Neural crest cell (in vitro differentiated cells): Measurements from ENCODE around the gene DOC2A. TPM values are rescaled to one million over a fixed set of nuclear protein-coding genes. Genes with fewer than 3 reads are reported as not detected.

Source experiments
- DNase-seq: peaks from one replicate; pipeline ENCODE4 v3.0.0; 2021; ENCODE audit warnings: low read depth, mixed read lengths, low spot score
- H3K27ac Mint-ChIP-seq: one replicate; pipeline ENCODE4 v1.8.0; 2021; ENCODE audit warnings: mild to moderate bottlenecking, mixed read lengths; ENCODE audit not compliant: unreplicated experiment
- H3K27me3 Mint-ChIP-seq: 2 replicates; pipeline ENCODE4 v1.8.0; 2021; ENCODE audit warnings: low read depth, mild to moderate bottlenecking, mixed read lengths
- H3K36me3 Mint-ChIP-seq: 2 replicates; pipeline ENCODE4 v1.8.0; 2021; ENCODE audit warnings: low read depth, mild to moderate bottlenecking, mixed read lengths
- H3K4me1 Mint-ChIP-seq: 2 replicates; pipeline ENCODE4 v1.8.0; 2021; ENCODE audit warnings: mixed read lengths
- H3K4me3 Mint-ChIP-seq: one replicate; pipeline ENCODE4 v1.8.0; 2021; ENCODE audit warnings: mild to moderate bottlenecking, mixed read lengths
- H3K9me3 Mint-ChIP-seq: 2 replicates; pipeline ENCODE4 v1.8.0; 2021; ENCODE audit warnings: mixed read lengths
- total RNA-seq: library from RNA; stranded (reverse); gene quantifications from 2 replicates; pipeline ENCODE4 v1.2.1, GENCODE V29; 2021
- TF ChIP-seq, protein P1 (sequence below): fragments of 200-600 bp; sonication (generic); conservative IDR thresholded peaks from 2 replicates; pipeline ENCODE4 v1.5.0; 2021; ENCODE audit warnings: antibody characterized with exemption, mild to moderate bottlenecking

DOC2A gene
- total RNA-seq, 1 donor from 2014 or later, result 5.7 TPM

DNA sequence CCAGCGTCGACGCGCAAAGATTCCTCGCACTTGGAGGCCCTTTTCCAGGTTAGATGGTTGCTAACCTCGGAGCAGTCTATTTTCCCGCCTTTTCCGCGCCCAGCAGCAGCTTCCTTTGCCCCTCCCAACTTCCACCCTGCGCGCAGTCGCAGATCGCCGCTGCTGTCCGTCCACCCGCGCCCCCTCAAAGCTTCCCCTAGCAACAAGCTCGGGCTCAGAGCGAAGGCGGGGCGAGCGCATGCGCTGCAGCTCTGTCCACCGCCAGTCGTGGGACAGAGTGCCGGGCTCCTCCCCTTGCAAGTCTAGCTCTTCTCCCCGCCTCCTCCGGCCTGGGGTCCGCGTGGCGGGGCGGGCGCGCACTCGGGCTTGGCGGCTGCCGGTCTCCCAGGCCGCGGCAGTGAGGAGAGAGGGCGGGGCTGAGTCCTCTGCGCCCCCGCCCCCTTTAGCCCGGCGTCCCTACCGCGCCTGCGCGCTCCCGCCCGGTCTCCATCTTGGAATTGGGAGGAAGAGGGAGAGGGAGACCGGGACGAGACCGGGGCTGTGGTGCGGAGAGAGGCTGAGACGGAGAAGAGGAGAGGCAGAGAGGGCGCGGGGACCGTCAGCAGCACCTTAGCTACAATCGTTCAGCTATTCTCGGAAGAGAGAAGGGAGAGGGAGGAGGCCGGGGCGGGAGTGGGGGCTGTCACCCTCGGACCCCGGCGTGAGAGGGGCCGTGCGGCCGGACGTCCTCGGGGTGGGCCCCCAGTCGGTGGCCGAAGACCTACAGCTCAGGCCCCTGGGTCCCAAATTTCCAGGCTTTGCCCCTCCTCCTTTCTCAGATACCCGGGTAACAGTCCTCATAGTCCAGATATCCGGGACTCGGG is 37.2 kb downstream of the DOC2A start, which contains the start of gene TAOK2:
Gene TAOK2, plus strand, starts transcription at position 485 of the 863 bp plus-strand sequence. CDS start 3,905 bp downstream, outside the sequence.
- Mint-ChIP-seq H3K27ac (peak within 1 kb of the TSS; percentile 91), H3K4me1 (peaks cover 38% of the 10 kb centered on the region), H3K9me3 (peaks cover 6% of the 10 kb centered on the region), H3K36me3 (peaks cover 27% of the 10 kb centered on the region), H3K4me3 (peak within 1 kb of the TSS; percentile 98), H3K27me3 (no peaks in the 10 kb centered on the region)
- DNase-seq, result peak; percentile 99
- TF ChIP-seq, protein P1, sequence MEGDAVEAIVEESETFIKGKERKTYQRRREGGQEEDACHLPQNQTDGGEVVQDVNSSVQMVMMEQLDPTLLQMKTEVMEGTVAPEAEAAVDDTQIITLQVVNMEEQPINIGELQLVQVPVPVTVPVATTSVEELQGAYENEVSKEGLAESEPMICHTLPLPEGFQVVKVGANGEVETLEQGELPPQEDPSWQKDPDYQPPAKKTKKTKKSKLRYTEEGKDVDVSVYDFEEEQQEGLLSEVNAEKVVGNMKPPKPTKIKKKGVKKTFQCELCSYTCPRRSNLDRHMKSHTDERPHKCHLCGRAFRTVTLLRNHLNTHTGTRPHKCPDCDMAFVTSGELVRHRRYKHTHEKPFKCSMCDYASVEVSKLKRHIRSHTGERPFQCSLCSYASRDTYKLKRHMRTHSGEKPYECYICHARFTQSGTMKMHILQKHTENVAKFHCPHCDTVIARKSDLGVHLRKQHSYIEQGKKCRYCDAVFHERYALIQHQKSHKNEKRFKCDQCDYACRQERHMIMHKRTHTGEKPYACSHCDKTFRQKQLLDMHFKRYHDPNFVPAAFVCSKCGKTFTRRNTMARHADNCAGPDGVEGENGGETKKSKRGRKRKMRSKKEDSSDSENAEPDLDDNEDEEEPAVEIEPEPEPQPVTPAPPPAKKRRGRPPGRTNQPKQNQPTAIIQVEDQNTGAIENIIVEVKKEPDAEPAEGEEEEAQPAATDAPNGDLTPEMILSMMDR, result no peak

DNA sequence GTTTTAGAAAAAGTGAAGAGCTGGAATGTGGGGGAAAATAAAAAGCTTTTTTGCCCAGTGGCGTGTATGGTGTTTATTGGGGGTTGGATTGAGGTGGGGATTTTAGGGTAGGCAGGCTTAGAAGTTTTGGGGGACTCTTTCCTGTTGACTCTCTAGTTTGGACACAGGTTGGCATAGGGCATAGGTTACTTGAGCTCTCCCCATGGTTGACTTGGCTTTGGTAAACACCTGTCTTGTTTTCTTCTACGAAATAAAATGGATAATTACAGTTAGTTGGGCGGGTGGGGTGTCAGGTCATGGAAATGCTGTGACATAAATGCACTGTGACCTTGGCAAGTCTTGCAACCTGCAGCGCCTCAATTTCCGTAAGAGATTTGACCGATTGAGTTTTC is 37.8 kb downstream of the DOC2A start:
- H3K36me3 Mint-ChIP-seq, result peaks cover 32% of the 10 kb centered on the region
- H3K27ac Mint-ChIP-seq, result no peak overlapping the region
- DNase-seq, result no peak
- H3K9me3 Mint-ChIP-seq, result peaks cover 6% of the 10 kb centered on the region
- H3K4me3 Mint-ChIP-seq, result peak overlapping the region; percentile 98
- peaks cover 38% of the 10 kb centered on the region for H3K4me1 Mint-ChIP-seq
- TF ChIP-seq, protein P1, result no peak
- H3K27me3 Mint-ChIP-seq, result no peaks in the 10 kb centered on the region

DNA sequence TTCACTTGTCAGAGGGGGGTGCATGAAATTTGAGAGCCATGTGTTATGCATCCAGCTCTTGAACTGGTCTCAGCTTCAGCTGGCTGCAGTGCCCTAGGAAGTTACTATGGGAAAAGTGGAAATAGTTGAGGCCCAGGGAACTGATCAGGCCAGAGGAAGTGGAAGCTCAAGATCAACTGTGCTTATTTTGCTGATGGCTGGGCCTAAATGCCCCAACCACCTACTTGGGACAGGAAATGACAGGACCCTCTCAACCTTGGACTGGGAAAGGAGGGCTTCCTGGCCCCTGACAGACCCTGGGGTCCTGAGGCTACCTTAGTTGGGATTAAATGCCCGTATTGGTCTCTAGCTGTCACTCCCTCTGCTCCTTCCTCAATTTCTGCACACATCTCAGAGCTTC is 38.3 kb downstream of the DOC2A start:
- no peaks in the 10 kb centered on the region for H3K27me3 Mint-ChIP-seq
- peaks cover 38% of the 10 kb centered on the region for H3K4me1 Mint-ChIP-seq
- no peak for DNase-seq
- no peak overlapping the region for H3K27ac Mint-ChIP-seq
- peaks cover 32% of the 10 kb centered on the region for H3K36me3 Mint-ChIP-seq
- H3K9me3 Mint-ChIP-seq, result peaks cover 6% of the 10 kb centered on the region
- TF ChIP-seq, protein P1, result no peak
- H3K4me3 Mint-ChIP-seq, result peak overlapping the region; percentile 31

DNA sequence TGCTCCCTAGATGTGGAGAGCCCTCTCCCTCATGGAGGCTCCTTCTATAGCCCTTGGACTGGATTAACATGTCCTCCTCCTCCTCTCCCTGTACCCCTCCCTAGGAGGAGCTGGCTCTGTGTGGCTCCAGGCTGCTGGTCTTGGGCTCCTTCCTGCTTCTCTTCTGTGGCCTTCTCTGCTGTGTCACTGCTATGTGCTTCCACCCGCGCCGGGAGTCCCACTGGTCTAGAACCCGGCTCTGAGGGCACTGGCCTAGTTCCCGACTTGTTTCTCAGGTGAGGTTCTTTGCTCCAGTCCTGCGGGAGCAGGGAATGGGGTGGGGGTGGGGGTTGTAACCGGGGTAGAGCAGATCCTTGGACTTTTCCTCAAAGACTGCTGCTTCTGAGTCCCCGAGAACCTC is 39.5 kb downstream of the DOC2A start:
- Mint-ChIP-seq H3K36me3 (peaks cover 32% of the 10 kb centered on the region), H3K9me3 (peaks cover 6% of the 10 kb centered on the region), H3K4me3 (peak overlapping the region; percentile 15), H3K4me1 (peaks cover 26% of the 10 kb centered on the region), H3K27me3 (no peaks in the 10 kb centered on the region), H3K27ac (no peak overlapping the region)
- TF ChIP-seq, protein P1, result no peak
- DNase-seq, result no peak

DNA sequence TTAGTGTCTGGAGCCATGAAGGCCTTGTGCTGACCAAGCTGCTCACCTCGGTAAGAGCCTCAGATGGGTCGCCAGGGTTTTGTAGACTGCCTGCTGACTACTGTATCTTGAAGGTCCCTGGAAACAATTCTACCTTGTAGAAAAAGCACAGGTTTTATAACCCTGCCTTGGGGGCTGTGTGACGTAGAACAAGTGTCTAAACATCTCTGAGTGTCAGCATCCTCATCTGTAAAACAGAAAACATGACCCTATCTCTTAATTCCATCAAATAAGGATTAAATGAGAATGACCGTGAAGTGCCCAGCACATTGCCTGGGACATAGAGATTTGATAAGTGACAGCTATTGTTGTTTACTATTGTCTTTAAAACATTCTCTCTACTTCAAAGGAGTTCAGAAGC is 42.6 kb downstream of the DOC2A start:
- Mint-ChIP-seq H3K4me1 (peaks cover 9% of the 10 kb centered on the region), H3K36me3 (peaks cover 29% of the 10 kb centered on the region), H3K4me3 (no peak overlapping the region), H3K27me3 (no peaks in the 10 kb centered on the region), H3K9me3 (peaks cover 3% of the 10 kb centered on the region), H3K27ac (no peak overlapping the region)
- TF ChIP-seq, protein P1, result no peak
- DNase-seq, result no peak
